GM12801 (cell line): ENCODE measurements around the gene SMIM35.

Source experiments
- TF ChIP-seq, protein P1 (sequence below): IDR thresholded peaks from one replicate; pipeline ENCODE4 v1.5.1; 2011; ENCODE audit warnings: control low read depth; ENCODE audit not compliant: insufficient read length; ENCODE audit errors: extremely low read depth

The SMIM35 gene

DNA sequence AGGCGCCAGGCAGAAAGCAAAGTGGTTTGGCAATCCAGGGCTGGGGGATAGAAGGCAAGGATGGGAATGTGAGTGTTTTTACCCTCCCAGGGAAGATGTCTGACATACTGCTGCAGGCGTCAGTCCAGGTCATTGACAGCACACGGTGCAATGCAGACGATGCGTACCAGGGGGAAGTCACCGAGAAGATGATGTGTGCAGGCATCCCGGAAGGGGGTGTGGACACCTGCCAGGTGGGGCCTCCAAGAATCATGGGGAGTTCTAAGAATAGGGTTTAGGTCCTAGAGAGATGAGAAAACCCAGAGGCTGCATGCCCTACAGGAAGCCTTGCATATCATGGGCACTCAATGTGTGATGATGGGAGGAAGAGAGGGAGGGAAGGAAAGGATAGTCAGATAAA, 28.3 kb upstream of the SMIM35 start:
- TF ChIP-seq, protein P1, sequence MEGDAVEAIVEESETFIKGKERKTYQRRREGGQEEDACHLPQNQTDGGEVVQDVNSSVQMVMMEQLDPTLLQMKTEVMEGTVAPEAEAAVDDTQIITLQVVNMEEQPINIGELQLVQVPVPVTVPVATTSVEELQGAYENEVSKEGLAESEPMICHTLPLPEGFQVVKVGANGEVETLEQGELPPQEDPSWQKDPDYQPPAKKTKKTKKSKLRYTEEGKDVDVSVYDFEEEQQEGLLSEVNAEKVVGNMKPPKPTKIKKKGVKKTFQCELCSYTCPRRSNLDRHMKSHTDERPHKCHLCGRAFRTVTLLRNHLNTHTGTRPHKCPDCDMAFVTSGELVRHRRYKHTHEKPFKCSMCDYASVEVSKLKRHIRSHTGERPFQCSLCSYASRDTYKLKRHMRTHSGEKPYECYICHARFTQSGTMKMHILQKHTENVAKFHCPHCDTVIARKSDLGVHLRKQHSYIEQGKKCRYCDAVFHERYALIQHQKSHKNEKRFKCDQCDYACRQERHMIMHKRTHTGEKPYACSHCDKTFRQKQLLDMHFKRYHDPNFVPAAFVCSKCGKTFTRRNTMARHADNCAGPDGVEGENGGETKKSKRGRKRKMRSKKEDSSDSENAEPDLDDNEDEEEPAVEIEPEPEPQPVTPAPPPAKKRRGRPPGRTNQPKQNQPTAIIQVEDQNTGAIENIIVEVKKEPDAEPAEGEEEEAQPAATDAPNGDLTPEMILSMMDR: no peak

DNA sequence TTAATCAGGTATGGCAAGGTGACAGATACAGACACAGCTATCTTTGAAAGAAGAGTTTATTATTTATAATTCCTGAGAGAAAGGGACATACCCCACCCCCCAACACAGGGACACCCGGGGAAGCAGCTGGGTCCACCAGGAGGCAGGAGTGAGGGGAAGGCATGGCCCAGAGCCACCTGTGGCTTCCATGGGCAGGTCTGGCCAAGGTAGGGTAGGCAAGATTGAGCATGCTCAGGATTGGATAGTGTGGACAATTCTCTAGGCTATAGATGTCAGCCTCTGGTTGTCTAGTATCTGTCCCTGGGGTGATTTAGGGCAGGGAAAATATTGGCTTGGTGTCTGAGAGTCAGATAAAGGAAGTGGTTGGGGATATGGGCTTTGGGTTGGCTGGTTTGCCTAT, 27.5 kb upstream of the SMIM35 start:
- TF ChIP-seq, protein P1: no peak

DNA sequence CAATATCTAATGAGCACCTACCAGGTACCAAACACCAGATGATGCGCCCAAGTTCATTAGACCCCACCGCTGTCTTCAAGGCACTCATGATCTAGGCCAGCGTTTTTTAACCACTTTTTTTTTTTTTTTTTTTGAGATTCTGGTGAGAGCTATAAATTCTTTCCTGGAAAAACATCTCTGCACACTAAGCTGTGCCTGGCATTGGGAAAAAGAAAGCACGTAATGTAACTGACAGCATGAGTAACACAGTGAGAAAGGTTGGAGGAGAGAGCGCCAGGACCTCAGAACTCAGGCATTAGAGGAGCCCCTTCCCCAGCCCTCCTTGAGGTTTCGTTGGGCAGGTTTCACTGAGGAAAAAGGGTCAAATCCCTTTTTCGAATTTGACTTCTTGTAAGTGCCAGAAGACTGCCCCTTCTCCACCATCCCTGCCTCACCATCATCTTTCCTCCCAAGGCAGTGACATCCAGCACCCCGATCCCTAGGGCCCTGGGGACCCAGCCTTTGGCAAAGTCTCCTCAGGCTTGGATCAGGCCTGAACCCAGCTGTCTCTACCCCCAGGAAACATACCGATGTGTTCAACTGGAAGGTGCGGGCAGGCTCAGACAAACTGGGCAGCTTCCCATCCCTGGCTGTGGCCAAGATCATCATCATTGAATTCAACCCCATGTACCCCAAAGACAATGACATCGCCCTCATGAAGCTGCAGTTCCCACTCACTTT, 26.1 kb upstream of the SMIM35 start:
- TF ChIP-seq, protein P1: no peak

DNA sequence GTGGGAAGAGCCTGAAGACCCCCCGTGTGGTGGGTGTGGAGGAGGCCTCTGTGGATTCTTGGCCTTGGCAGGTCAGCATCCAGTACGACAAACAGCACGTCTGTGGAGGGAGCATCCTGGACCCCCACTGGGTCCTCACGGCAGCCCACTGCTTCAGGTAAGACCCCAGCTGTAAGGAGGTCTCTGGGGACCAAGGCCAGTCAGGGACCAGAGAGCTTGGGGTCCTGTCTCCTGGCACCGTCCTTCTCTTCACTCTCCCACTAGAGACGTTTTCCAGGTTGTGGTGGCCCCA, 24.9 kb upstream of the SMIM35 start:
- TF ChIP-seq, protein P1: no peak

DNA sequence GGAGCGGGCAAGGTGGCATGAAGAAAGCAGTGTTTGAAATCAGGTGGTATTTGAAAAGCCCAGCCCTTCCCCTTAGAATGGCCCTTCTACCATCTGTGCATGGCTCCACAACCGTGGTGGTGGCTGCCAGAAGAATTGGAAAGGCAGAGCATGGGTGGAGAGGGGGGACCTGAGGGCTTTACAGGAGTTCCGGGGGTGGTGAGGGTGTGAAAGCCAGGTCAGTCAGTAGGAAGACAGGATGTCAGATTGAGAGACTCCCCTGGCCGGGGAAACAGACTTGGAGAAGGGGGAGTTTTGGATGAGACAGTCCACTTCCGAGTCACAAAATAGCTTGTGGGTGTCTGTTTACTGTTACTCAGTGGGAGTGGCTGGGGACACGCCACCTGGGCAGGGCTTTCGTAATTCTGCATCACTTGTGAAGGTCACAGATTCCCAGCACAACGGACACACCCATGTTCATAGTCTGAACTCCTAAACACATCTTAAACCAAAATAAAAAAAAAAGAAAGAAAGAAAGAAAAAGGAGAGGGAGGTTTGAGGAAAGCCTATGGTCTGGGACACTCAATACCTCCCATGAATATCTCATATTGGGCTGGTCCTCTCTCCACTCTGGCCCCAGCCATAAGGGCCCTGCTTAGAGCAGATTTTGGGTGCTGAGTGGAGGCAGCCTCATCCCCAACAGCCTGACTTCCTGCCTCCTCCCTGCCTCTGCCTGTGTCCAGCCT, 24.4 kb upstream of the SMIM35 start:
- TF ChIP-seq, protein P1: no peak

DNA sequence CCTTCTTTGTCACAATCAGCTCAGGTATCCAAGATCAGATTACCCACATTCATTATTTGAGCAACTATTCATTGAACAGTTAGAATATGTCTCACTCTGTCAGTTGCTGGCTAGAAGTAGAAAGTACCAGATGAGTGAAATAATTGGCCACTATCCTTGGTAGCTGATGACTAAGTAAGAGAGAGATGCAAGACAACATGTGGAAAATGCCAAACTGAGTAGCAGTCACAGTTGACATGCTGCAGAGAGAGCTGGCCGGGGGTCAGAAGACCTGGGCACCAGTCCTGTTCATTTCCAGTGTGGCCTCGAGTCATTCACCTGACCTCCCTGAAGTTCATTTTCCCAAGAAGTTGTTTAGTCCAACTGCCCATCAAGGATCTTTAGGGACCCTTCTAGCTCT, 22.5 kb upstream of the SMIM35 start:
- TF ChIP-seq, protein P1: no peak

DNA sequence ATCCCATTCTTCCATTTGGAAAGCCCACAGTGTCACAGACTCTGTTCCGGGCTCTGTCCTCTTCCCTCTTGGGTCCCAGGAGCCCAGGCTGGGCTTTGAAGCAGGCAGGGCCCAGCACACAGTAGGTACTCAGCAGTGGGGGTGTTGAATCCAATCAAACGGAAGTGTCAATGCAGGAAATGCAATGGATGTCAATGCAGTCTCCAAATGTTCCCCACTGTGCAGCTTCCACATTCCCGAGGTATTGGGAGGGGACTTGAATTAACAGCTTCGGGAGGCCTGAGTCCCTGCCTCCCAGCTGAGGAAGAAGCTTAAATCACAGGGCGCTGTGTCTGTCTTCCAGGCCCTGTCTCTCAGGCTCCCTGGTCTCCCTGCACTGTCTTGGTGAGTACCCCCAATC, 21.8 kb upstream of the SMIM35 start:
- TF ChIP-seq, protein P1: no peak
